GM12878 (cell line): ENCODE data around the gene TGFBI. TPM values are rescaled to one million over a fixed set of nuclear protein-coding genes. Genes with fewer than 3 reads are reported as not detected.

Experiments used
- ATAC-seq: fragments of 200-7000 bp; cut with Tn5 transposase; 3 replicates; pipeline ENCODE4 v1.9.1; 2020; ENCODE audit warnings: mild to moderate bottlenecking, moderate library complexity
- BruUV-seq: library from RNA; stranded (reverse); fragments of 400-500 nt; replicated peaks from 2 replicates; lab custom pipeline; 2021; lab: Mats Ljungman, UMichigan
- CTCF ChIA-PET: fragments of 300-600 bp; sonication (Branson Sonifier 250); formaldehyde crosslinking; extraction: SDS; loops from one replicate; lab custom pipeline; 2021; ENCODE audit warnings: inconsistent platforms; lab: Yijun Ruan, JAX
- POLR2A ChIA-PET: fragments of 350-600 bp; formaldehyde crosslinking; extraction: SDS; loops from one replicate; lab custom pipeline; 2021; ENCODE audit warnings: inconsistent platforms; lab: Charles Lee
- RAD21 ChIA-PET: fragments of 300-600 bp; sonication (Branson Sonifier 250); formaldehyde crosslinking; loops from one replicate; lab custom pipeline; 2023; ENCODE audit warnings: antibody characterized with exemption; ENCODE audit not compliant: unreplicated experiment; lab: Charles Lee
- SMC1A ChIA-PET: fragments of 300-600 bp; sonication (Branson Sonifier 250); formaldehyde crosslinking; loops from one replicate; lab custom pipeline; 2023; ENCODE audit not compliant: unreplicated experiment, uncharacterized antibody; lab: Charles Lee
- DNase-seq: peaks from one replicate; pipeline ENCODE4 v3.0.0-alpha.2; 2011; ENCODE audit warnings: low read depth, low spot score
- FAIRE-seq: peaks from 3 replicates; lab custom pipeline; 2011; peaks lifted over from hg19 to GRCh38; lab: Jason Lieb, UNC
- H2AFZ ChIP-seq: 2 replicates; pipeline ENCODE4 v1.6.0; 2011; ENCODE audit warnings: low read depth, low read length, control low read depth; ENCODE audit not compliant: control insufficient read depth
- H3K27ac ChIP-seq: 2 replicates; pipeline ENCODE4 v1.5.1; 2011; ENCODE audit warnings: control low read depth; ENCODE audit not compliant: control insufficient read depth, insufficient read depth
- H3K27me3 ChIP-seq, 2 experiments: replicated peaks in 1 of 2; 2 replicates each; pipeline versions ENCODE4 v1.6.0 to v1.6.1; 2011; ENCODE audit warnings: low read length in 1 of 2; ENCODE audit not compliant: control insufficient read depth in 2 of 2, insufficient read depth in 2 of 2
- H3K36me3 ChIP-seq, 2 experiments: 2 replicates each; pipeline ENCODE4 v1.5.1; 2011; ENCODE audit warnings: low read length in 1 of 2; ENCODE audit not compliant: control insufficient read depth in 2 of 2, insufficient read depth in 2 of 2
- H3K4me1 ChIP-seq: 2 replicates; pipeline ENCODE4 v1.6.1; 2011; ENCODE audit warnings: mild to moderate bottlenecking, low read length, moderate library complexity, mixed read lengths; ENCODE audit not compliant: control insufficient read depth, insufficient read depth
- H3K4me2 ChIP-seq: 2 replicates; pipeline ENCODE4 v1.6.0; 2011; ENCODE audit warnings: control low read depth; ENCODE audit not compliant: control insufficient read depth, insufficient read depth
- H3K4me3 ChIP-seq: fragments of 200-600 bp; sonication (generic); 2 replicates; pipeline ENCODE4 v1.5.1; 2016
- H3K79me2 ChIP-seq: 2 replicates; pipeline ENCODE4 v1.6.0; 2011; ENCODE audit warnings: low read length; ENCODE audit not compliant: control insufficient read depth, insufficient read depth
- H3K9ac ChIP-seq: 2 replicates; pipeline ENCODE4 v1.8.0; 2011; ENCODE audit warnings: low read length, control low read depth, mixed read lengths; ENCODE audit not compliant: control insufficient read depth, insufficient read depth
- H3K9me3 ChIP-seq: replicated peaks from 3 replicates; pipeline ENCODE4 v1.5.1; 2011; ENCODE audit warnings: mild to moderate bottlenecking, low read length; ENCODE audit not compliant: control insufficient read depth, insufficient read depth
- H4K20me1 ChIP-seq: 2 replicates; pipeline ENCODE4 v1.6.0; 2011; ENCODE audit not compliant: control insufficient read depth, insufficient read depth
- EP300 ChIP-seq, 2 experiments: fragments of 150-350 bp in 1 of 2; IDR thresholded peaks; 2 replicates each; pipeline ENCODE4 v1.6.1; 2011 to 2012; ENCODE audit warnings: low read depth in 2 of 2, low read length in 2 of 2, borderline replicate concordance in 1 of 2, improper control_type of control experiment in 1 of 2, inconsistent platforms in 1 of 2; ENCODE audit not compliant: control insufficient read depth in 1 of 2
- HDAC2 ChIP-seq: fragments of 200-600 bp; sonication (generic); IDR thresholded peaks from 2 replicates; pipeline ENCODE4 v1.6.1; 2017
- KAT2A ChIP-seq: conservative IDR thresholded peaks from 2 replicates; pipeline ENCODE4 v1.6.1; 2011; ENCODE audit warnings: low read depth, low read length; ENCODE audit not compliant: control insufficient read depth
- MEF2A ChIP-seq: IDR thresholded peaks from 2 replicates; pipeline ENCODE4 v1.6.1; 2011; ENCODE audit warnings: low read depth, mild to moderate bottlenecking, low read length, moderate library complexity; ENCODE audit not compliant: insufficient read depth
- SMARCA5 ChIP-seq: fragments of 450-650 bp; IDR thresholded peaks from 2 replicates; pipeline ENCODE4 v1.6.1; 2017; ENCODE audit warnings: mild to moderate bottlenecking
- WGBS: methylation state at CpG from one replicate; pipeline ENCODE4 v1.1.6; 2016; ENCODE audit warnings: low lambda C conversion rate; ENCODE audit not compliant: insufficient replicate concordance, insufficient coverage; ENCODE audit errors: missing lambda C conversion rate; 5-methylcytosine and 5-hydroxymethylcytosine counted together
- in situ Hi-C: fragments of 300-500 bp; cut with MboI; formaldehyde crosslinking; loops from 9 replicates; pipeline ENCODE4 v1.14.3; 2018; ENCODE audit warnings: mixed read lengths
- intact Hi-C: fragments of 100-400 bp; cut with micrococcal nuclease; formaldehyde crosslinking; loops from one replicate; pipeline ENCODE4 v1.14.2; 2022; ENCODE audit not compliant: unreplicated experiment
- polyA plus RNA-seq, 11 experiments: library from polyadenylated mRNA; depleted of rRNA in 4 of 11; unstranded in 6 of 11; stranded (reverse) in 5 of 11; fragments of >200 nt; fragmentation: Nextera tagmentation in 4 of 11; fragmentation: Illumina TruSeq in 1 of 11; extraction: Ambion mirVana in 4 of 11; extraction: Trizol in 1 of 11; gene quantifications; 1 replicate in 1 of 11; 2 replicates in 10 of 11; pipeline versions ENCODE4 v1.2.1 to v1.2.3, GENCODE V29; 2011 to 2016; ENCODE audit warnings: inconsistent platforms in 2 of 11, missing spikeins in 2 of 11, low read depth in 1 of 11
- total RNA-seq, 4 experiments: library from RNA; depleted of rRNA in 3 of 4; stranded (reverse); fragments of >200 nt in 3 of 4; fragmentation: Illumina TruSeq in 1 of 4; extraction: Trizol in 1 of 4; gene quantifications; 2 replicates each; pipeline versions ENCODE4 v1.2.1 to v1.2.3, GENCODE V29; 2013 to 2021

The TGFBI gene
- total and polyA plus RNA-seq, 10 of the 15 experiments (the other 5 are each of a cell fraction or from before 2014, with no cell fraction given) = 0.12 to 1.8 (median 0.19) TPM

- Histone ChIP-seq H3K27me3 (peaks cover 0 to 2% of the 10 kb centered on the region in 2 experiments; a peak in 2 of 4 replicates), H3K27ac (no peak overlapping the region), H4K20me1 (no peaks in the 10 kb centered on the region), H3K4me2 (no peak overlapping the region), H3K79me2 (no peaks in the 10 kb centered on the region), H3K4me3 (no peak overlapping the region), H3K9ac (no peak overlapping the region), H2AFZ (no peak overlapping the region), H3K36me3 (no peaks in the 10 kb centered on the region; a peak in 1 of 4 replicates), H3K9me3 (no peaks in the 10 kb centered on the region; the same call in 2 of the 3 replicates), H3K4me1 (no peaks in the 10 kb centered on the region; the same call in 1 of the 2 replicates)
- intact Hi-C loops (no loop called here), in situ Hi-C loops (loop anchor here (5.0 kb wide), 1 partner anchor 189 kb away; no protein-coding TSS in a partner anchor)
- FAIRE-seq = no peak
- POLR2A ChIA-PET = interaction anchor here (0.7 to 2.4 kb wide), 4 partner anchors 13 to 60 kb away, joined by 3 to 5 read pairs (median 4); no protein-coding TSS in a partner anchor
- no peak for TF ChIP-seq MEF2A
- no peak for TF ChIP-seq HDAC2
- TF ChIP-seq EP300 (IDR thresholded peaks at IDR 0.05; ENCODE audit: borderline replicate concordance in 1 of 2, control insufficient read depth in 1 of 2, low read depth in 2 of 2, low read length in 2 of 2) = no peak
- TF ChIP-seq KAT2A = no peak
- TF ChIP-seq SMARCA5 = no peak
- no peak for ATAC-seq
- no TSS peak for BruUV-seq
- RAD21 ChIA-PET = interaction anchor here (1.5 to 2.7 kb wide), 2 partner anchors 24 to 34 kb away, joined by 4 to 7 read pairs; no protein-coding TSS in a partner anchor
- 34% methylated on average over 6 of the region's 6 CpGs for WGBS
- CTCF ChIA-PET = interaction anchor here (0.9 to 9.1 kb wide), 9 partner anchors 10 to 131 kb away, joined by 3 to 64 read pairs (median 6); no protein-coding TSS in a partner anchor
- no peak for DNase-seq
- SMC1A ChIA-PET = interaction anchor here (0.7 to 4.6 kb wide), 20 partner anchors 8 to 146 kb away, joined by 3 to 17 read pairs (median 6); no protein-coding TSS in a partner anchor
Measured at GRCh38 chr5:136076067-136076466, 47.3 kb downstream of the TGFBI start.
